ENCODE results near the gene SGPP1.

- TF ChIP-seq SUZ12 (IDR thresholded peaks at IDR 0.05), result no peak
- no peak for TF ChIP-seq FOXA1 (IDR thresholded peaks at IDR 0.05)
- no peak for TF ChIP-seq FOXM1 (IDR thresholded peaks at IDR 0.05; ENCODE audit: borderline replicate concordance)
- TF ChIP-seq TARDBP (IDR thresholded peaks at IDR 0.05), result no peak
- TF ChIP-seq BHLHE40 (IDR thresholded peaks at IDR 0.05; ENCODE audit: borderline replicate concordance), result no peak
Measured at GRCh38 chr14:63654936-63655335, 72.9 kb downstream of the SGPP1 start.
